HUES64 (cell line): ENCODE data around the gene SCAMP5.

ENCODE experiments used
- H3K27ac ChIP-seq: 2 replicates; pipeline ENCODE4 v1.7.0; 2013; ENCODE audit warnings: low read depth, low read length, inconsistent platforms
- H3K27me3 ChIP-seq: 2 replicates; pipeline ENCODE4 v1.6.1; 2013; ENCODE audit warnings: mild to moderate bottlenecking, low read length; ENCODE audit not compliant: insufficient read depth
- H3K36me3 ChIP-seq: 2 replicates; pipeline ENCODE4 v1.6.1; 2013; ENCODE audit warnings: mild to moderate bottlenecking, low read length; ENCODE audit not compliant: insufficient read depth
- H3K4me1 ChIP-seq: 2 replicates; pipeline ENCODE4 v1.6.1; 2013; ENCODE audit warnings: mild to moderate bottlenecking, low read length, moderate library complexity; ENCODE audit not compliant: insufficient read depth
- H3K4me3 ChIP-seq: 2 replicates; pipeline ENCODE4 v1.5.1; 2013; ENCODE audit warnings: mild to moderate bottlenecking, low read length, moderate library complexity
- H3K9ac ChIP-seq: 2 replicates; pipeline ENCODE4 v1.6.1; 2013; ENCODE audit warnings: mild to moderate bottlenecking, low read depth, low read length
- H3K9me3 ChIP-seq: 2 replicates; pipeline ENCODE4 v1.6.1; 2013; ENCODE audit warnings: low read depth, low read length; ENCODE audit not compliant: insufficient read depth
- WGBS: fragments of 150-250, 120-280 bp; methylation state at CpG from one replicate; pipeline ENCODE4 v1.1.7; 2013; ENCODE audit warnings: missing lambda C conversion rate; 5-methylcytosine and 5-hydroxymethylcytosine counted together

Gene SCAMP5

DNA sequence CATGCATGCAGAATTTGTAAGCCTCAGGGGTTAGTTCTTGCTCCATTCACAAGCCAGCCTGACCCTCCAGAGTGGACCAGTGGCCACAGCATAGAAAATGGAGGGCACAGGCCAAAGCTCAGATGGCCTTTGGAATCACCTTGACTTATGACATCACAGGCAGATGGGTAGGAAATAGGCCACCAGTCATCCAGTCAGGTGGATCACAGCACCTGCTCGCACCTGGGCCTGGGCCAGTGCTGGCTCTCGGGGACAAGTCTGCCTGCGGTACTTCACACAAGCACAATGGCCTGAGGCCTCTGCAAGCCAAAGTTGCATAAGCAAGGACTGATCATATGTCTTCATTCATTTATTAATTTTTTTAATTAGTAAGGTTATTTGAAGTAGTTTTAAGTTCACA lies 67.3 kb downstream of the SCAMP5 start:
- WGBS: 65% methylated on average over 3 of the region's 3 CpGs
- Histone ChIP-seq H3K4me1 (peaks cover 13% of the 10 kb centered on the region; the same call in 1 of the 2 replicates), H3K4me3 (no peak overlapping the region), H3K9ac (no peak overlapping the region), H3K36me3 (no peaks in the 10 kb centered on the region), H3K27ac (no peak overlapping the region), H3K9me3 (peaks cover 5% of the 10 kb centered on the region; the same call in 1 of the 2 replicates), H3K27me3 (no peaks in the 10 kb centered on the region)

GRCh38 chr15:75063338-75063737 lies 68.0 kb downstream of the SCAMP5 start:
- peaks cover 7% of the 10 kb centered on the region; the same call in 1 of the 2 replicates for H3K4me1 ChIP-seq
- H3K9ac ChIP-seq: no peak overlapping the region
- no peaks in the 10 kb centered on the region for H3K27me3 ChIP-seq
- H3K9me3 ChIP-seq: peaks cover 5% of the 10 kb centered on the region; the same call in 1 of the 2 replicates
- H3K36me3 ChIP-seq: no peaks in the 10 kb centered on the region
- no peak overlapping the region for H3K27ac ChIP-seq
- WGBS: 89% methylated on average over 4 of the region's 4 CpGs
- H3K4me3 ChIP-seq: no peak overlapping the region

DNA sequence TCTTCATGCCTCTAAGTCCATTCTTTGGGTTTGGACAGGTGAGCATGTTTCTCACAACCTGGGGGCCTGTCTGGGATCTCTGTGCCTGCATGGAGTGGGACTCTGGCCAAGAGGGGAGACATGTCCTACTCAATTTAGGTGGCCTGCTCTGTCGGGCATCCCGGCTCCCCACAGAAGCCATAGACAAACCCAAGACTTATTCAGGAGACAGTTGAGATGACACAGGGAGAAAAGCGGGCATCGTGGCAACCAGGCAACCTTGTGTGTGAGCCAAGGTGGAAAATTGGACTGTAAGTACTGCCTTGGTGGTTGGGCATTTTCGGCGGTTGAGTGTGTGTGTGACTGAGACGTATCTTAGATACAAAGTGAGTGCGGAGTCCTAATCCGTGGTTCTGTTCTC lies 68.5 kb downstream of the SCAMP5 start:
- H3K27ac ChIP-seq: no peak overlapping the region
- no peak overlapping the region for H3K4me3 ChIP-seq
- H3K9ac ChIP-seq: no peak overlapping the region
- 93% methylated on average over 9 of the region's 9 CpGs for WGBS
- 0 out of 2 replicates have a peak, but pooled peaks cover 7% of the 10 kb centered on the region for H3K4me1 ChIP-seq
- peaks cover 5% of the 10 kb centered on the region; the same call in 1 of the 2 replicates for H3K9me3 ChIP-seq
- H3K27me3 ChIP-seq: no peaks in the 10 kb centered on the region
- no peaks in the 10 kb centered on the region for H3K36me3 ChIP-seq

DNA sequence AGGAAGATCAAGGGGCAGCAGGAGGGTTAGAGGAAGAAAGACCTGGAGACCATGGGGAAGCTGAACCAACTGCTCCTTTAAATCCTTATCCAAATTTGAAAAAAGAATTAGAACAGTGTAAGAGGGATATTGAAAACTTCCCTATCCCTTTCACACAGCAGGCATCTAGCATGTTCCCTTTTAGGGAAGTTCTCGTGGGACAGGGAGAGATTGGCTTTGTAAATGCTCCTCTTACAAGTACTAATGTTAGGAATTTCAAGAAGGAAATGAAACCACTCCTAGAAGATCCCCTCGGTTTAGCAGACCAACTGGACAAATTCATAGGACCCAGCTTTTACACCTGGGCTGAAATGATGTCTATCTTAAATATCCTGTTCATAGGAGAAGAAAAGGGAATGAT lies 69.5 kb downstream of the SCAMP5 start:
- Histone ChIP-seq H3K36me3 (no peaks in the 10 kb centered on the region), H3K4me1 (0 out of 2 replicates have a peak, but pooled peaks cover 7% of the 10 kb centered on the region), H3K27me3 (no peaks in the 10 kb centered on the region), H3K9me3 (peaks cover 5% of the 10 kb centered on the region; the same call in 1 of the 2 replicates), H3K9ac (no peak overlapping the region), H3K27ac (no peak overlapping the region), H3K4me3 (no peak overlapping the region)
- WGBS: 80% methylated on average over 1 of the region's 2 CpGs

DNA sequence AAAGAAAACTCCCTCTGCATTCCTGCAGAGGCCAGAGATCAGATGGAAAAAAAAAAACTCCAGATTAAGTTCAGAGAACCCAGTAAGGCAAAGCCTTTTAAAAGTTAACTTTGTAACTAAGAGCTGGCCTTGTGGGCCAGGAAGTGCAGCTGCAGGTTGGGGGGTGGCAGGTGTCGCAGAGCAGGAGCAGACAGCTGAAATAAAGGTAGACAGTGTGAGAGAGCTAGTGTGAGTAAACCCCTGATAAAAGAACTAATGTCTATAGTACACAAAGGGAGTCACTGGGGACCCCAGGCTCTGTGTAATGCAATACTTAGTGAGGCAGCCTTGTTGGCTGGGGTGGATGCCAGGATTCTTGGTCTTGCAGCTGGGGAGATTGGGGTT lies 70.1 kb downstream of the SCAMP5 start:
- no peaks in the 10 kb centered on the region for H3K36me3 ChIP-seq
- H3K4me1 ChIP-seq: 0 out of 2 replicates have a peak, but pooled peaks cover 7% of the 10 kb centered on the region
- 81% methylated on average over 1 of the region's 1 CpG for WGBS
- no peak overlapping the region for H3K9ac ChIP-seq
- H3K4me3 ChIP-seq: no peak overlapping the region
- H3K27ac ChIP-seq: no peak overlapping the region
- no peaks in the 10 kb centered on the region for H3K27me3 ChIP-seq
- H3K9me3 ChIP-seq: peaks cover 5% of the 10 kb centered on the region; the same call in 1 of the 2 replicates

DNA sequence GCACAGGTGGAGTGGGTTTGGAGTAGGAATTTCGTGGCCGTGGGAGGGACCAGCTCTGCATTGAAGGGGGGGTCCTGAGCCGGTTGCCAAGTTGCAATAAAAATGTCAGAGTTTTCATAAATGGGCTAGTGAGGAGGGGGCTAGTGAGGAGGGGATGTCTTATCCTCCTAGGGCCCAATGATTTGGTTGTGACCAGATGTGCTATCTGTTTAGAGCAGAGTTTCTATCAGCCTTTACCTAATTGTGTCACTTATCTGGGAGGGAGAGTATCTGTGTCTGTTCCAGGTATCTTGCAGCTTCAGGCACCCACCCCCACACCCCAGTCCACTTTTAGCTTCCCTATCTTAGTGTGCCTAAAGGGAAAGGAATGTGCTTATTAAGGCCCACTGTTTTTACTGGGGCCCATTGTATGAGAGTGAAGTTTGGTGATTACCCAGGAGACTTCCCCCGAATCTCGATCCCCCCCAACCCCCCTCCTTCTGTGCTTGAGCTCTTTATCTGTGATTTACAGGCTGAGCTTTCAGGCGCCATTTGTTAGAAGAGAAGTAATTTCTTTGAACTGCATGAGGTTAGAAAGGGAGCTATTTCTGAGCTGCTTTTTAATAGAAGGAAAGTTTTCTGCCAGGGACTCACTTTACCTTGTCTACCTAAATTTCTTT lies 70.6 kb downstream of the SCAMP5 start:
- no peak overlapping the region for H3K4me3 ChIP-seq
- H3K36me3 ChIP-seq: no peaks in the 10 kb centered on the region
- no peak overlapping the region for H3K9ac ChIP-seq
- 90% methylated on average over 4 of the region's 6 CpGs for WGBS
- 0 out of 2 replicates have a peak, but pooled peaks cover 5% of the 10 kb centered on the region for H3K4me1 ChIP-seq
- H3K27ac ChIP-seq: no peak overlapping the region
- H3K27me3 ChIP-seq: no peaks in the 10 kb centered on the region
- H3K9me3 ChIP-seq: peaks cover 5% of the 10 kb centered on the region; the same call in 1 of the 2 replicates

- Histone ChIP-seq H3K27ac (no peak overlapping the region), H3K27me3 (no peaks in the 10 kb centered on the region), H3K9ac (no peak overlapping the region), H3K4me3 (no peak overlapping the region), H3K9me3 (peaks cover 5% of the 10 kb centered on the region; the same call in 1 of the 2 replicates), H3K4me1 (no peaks in the 10 kb centered on the region), H3K36me3 (no peaks in the 10 kb centered on the region)
- 88% methylated on average over 3 of the region's 3 CpGs for WGBS
Measured at GRCh38 chr15:75067123-75067830, 71.9 kb downstream of the SCAMP5 start.

- Histone ChIP-seq H3K36me3 (no peaks in the 10 kb centered on the region), H3K9me3 (peaks cover 5% of the 10 kb centered on the region; the same call in 1 of the 2 replicates), H3K9ac (no peak overlapping the region), H3K27me3 (no peaks in the 10 kb centered on the region), H3K4me1 (no peaks in the 10 kb centered on the region), H3K4me3 (no peak overlapping the region), H3K27ac (no peak overlapping the region)
Measured at GRCh38 chr15:75068748-75069147, 73.4 kb downstream of the SCAMP5 start.

DNA sequence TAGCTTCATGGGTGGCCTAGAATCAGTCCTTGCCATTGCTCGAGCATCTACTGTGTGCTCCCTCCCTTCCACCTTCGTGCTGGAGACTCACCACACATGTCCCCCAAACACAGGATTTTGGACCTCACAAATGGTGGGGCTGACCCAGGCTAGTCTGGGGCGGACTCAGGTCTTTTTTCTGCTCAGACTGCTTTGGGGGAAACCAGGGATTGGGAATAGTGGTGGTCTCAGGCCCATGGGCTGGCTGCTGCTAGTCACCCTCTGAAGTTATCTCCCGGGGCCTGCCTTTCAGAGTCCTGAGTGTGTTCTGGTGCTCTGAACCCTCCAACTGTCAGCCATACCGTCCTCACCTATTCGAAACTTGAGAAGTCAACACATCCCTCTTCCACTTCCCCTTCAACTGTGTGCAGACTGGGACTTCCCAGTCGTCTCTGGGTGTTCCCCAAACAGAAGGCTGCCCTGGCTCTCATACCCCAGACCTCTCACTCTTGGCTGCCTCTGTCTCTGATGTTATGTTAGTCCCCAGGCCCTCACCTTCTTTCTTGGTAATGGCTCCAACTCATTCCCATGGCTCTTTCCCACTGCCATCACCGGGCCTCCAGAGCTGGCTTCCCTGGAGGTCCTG lies 74.0 kb downstream of the SCAMP5 start:
- Histone ChIP-seq H3K27me3 (no peaks in the 10 kb centered on the region), H3K27ac (no peak overlapping the region), H3K4me3 (no peak overlapping the region), H3K4me1 (no peaks in the 10 kb centered on the region), H3K9ac (no peak overlapping the region), H3K36me3 (no peaks in the 10 kb centered on the region), H3K9me3 (peaks cover 5% of the 10 kb centered on the region; the same call in 1 of the 2 replicates)
- 84% methylated on average over 8 of the region's 8 CpGs for WGBS

DNA sequence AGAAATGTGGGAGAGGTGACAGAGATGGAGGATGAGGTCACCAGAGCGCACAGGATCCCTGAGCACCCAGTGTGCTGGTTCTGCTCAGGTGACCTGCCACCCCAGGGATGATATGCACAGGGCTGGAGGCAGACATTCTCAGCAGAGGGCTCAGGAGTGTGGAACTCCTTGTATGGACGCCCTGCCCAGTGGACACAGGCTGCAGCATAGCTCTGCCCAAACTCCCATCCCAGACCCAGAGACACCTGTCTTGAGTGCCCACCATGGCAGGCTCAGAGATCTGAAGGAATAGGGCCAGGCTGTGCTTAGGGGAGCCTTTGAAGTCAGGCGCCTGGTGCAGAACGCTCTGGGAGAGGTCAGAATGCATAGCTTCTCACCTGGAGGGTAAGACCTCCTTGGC lies 75.3 kb downstream of the SCAMP5 start:
- Histone ChIP-seq H3K9ac (no peak overlapping the region), H3K4me3 (no peak overlapping the region), H3K27ac (no peak overlapping the region), H3K9me3 (peaks cover 9% of the 10 kb centered on the region), H3K4me1 (no peaks in the 10 kb centered on the region), H3K27me3 (no peaks in the 10 kb centered on the region), H3K36me3 (no peaks in the 10 kb centered on the region)
- 82% methylated on average over 4 of the region's 4 CpGs for WGBS
